HepG2 (cell line): ENCODE data around the gene ANKRD10. TPM values are rescaled to one million over a fixed set of nuclear protein-coding genes. Genes with fewer than 3 reads are reported as not detected.

Source experiments
- DNMT3B ChIP-seq: conservative IDR thresholded peaks from 2 replicates; pipeline ENCODE4 v1.6.1; 2016; ENCODE audit warnings: missing biosample characterization, control low read depth
- ELF1 ChIP-seq: sonication (generic); formaldehyde crosslinking; IDR thresholded peaks from 2 replicates; pipeline ENCODE4 v1.4.0; 2020; ENCODE audit warnings: missing genetic modification reagents
- GABPA ChIP-seq, 2 experiments: IDR thresholded peaks; 2 replicates each; pipeline ENCODE4 v1.6.1; 2011 to 2016; ENCODE audit warnings: low read depth in 2 of 2, low read length in 1 of 2, missing biosample characterization in 1 of 2, missing genetic modification characterization in 1 of 2
- PRMT3 ChIP-seq: sonication (generic); formaldehyde crosslinking; IDR thresholded peaks from 2 replicates; pipeline ENCODE4 v1.8.1; 2022; ENCODE audit warnings: low read depth, mild to moderate bottlenecking, moderate library complexity, missing genetic modification reagents, borderline replicate concordance
- STAT6 ChIP-seq: sonication (generic); formaldehyde crosslinking; IDR thresholded peaks from 2 replicates; pipeline ENCODE4 v1.4.0; 2020; ENCODE audit warnings: missing genetic modification reagents, mild to moderate bottlenecking, borderline replicate concordance
- TARDBP ChIP-seq: sonication (generic); formaldehyde crosslinking; IDR thresholded peaks from 2 replicates; pipeline ENCODE4 v1.8.0; 2022; ENCODE audit warnings: mild to moderate bottlenecking, missing genetic modification reagents
- TEAD2 ChIP-seq: sonication (generic); formaldehyde crosslinking; IDR thresholded peaks from 2 replicates; pipeline ENCODE4 v1.9.0; 2021; ENCODE audit warnings: missing genetic modification reagents
- TRIM22 ChIP-seq: fragments of 450-650 bp; IDR thresholded peaks from 2 replicates; pipeline ENCODE4 v1.6.1; 2017
- ZBTB7B ChIP-seq: sonication (generic); formaldehyde crosslinking; IDR thresholded peaks from 2 replicates; pipeline ENCODE4 v1.4.0; 2020; ENCODE audit warnings: missing genetic modification reagents
- ZFP90 ChIP-seq: sonication (generic); formaldehyde crosslinking; IDR thresholded peaks from 2 replicates; pipeline ENCODE4 v1.8.0; 2022; ENCODE audit warnings: missing genetic modification reagents, mild to moderate bottlenecking, inconsistent platforms, borderline replicate concordance
- ZMYM4 ChIP-seq: sonication (generic); formaldehyde crosslinking; IDR thresholded peaks from 2 replicates; pipeline ENCODE4 v1.8.1; 2023; ENCODE audit warnings: mild to moderate bottlenecking, missing genetic modification reagents
- ZNF318 ChIP-seq: sonication (generic); formaldehyde crosslinking; IDR thresholded peaks from 2 replicates; pipeline ENCODE4 v1.4.0; 2020; ENCODE audit warnings: mild to moderate bottlenecking, missing genetic modification reagents
- ZNF572 ChIP-seq: sonication (generic); formaldehyde crosslinking; IDR thresholded peaks from 2 replicates; pipeline ENCODE4 v1.5.1; 2020; ENCODE audit warnings: mild to moderate bottlenecking, missing genetic modification reagents
- ZNF639 ChIP-seq: conservative IDR thresholded peaks from 2 replicates; pipeline ENCODE4 v1.6.1; 2018; ENCODE audit warnings: missing genetic modification reagents
- ZNF749 ChIP-seq: sonication (generic); formaldehyde crosslinking; IDR thresholded peaks from 2 replicates; pipeline ENCODE4 v1.8.0; 2022; ENCODE audit warnings: mild to moderate bottlenecking, missing genetic modification reagents, moderate library complexity, borderline replicate concordance
- polyA plus RNA-seq, 8 experiments: library from polyadenylated mRNA; depleted of rRNA in 3 of 8; stranded (reverse) in 7 of 8; unstranded in 1 of 8; fragments of >200 nt; fragmentation: Illumina TruSeq in 4 of 8; extraction: Trizol in 4 of 8; gene quantifications; 2 replicates each; pipeline versions ENCODE4 v1.2.1 to v1.2.3, GENCODE V29; 2011 to 2016; ENCODE audit warnings: low read depth in 4 of 8, missing spikeins in 1 of 8, mixed read lengths in 1 of 8; ENCODE audit not compliant: insufficient read depth in 1 of 8
- total RNA-seq, 5 experiments: library from RNA; depleted of rRNA; stranded (reverse); fragments of >200 nt; fragmentation: Illumina TruSeq; extraction: Trizol; gene quantifications; 2 replicates each; pipeline ENCODE4 v1.2.3, GENCODE V29; 2016; ENCODE audit warnings: low read depth in 1 of 5

ANKRD10 gene
- total and polyA plus RNA-seq, 2 of the 13 experiments (the other 11 are each of a cell fraction or from before 2014, with no cell fraction given), result 108 to 115 TPM

GRCh38 chr13:110915057-110915873, at the start of gene ANKRD10 (continued):
- TF ChIP-seq ZBTB7B (CRISPR knock-in tag), result peak; percentile 94
- no peak for TF ChIP-seq DNMT3B (CRISPR knock-in tag)
- no peak for TF ChIP-seq PRMT3 (CRISPR knock-in tag)
- TF ChIP-seq ZNF572 (CRISPR knock-in tag), result no peak
- peak; percentile 57 for TF ChIP-seq ZMYM4 (CRISPR knock-in tag)
- no peak; the same call in 1 of the 2 replicates for TF ChIP-seq ZFP90 (CRISPR knock-in tag)
- TF ChIP-seq STAT6 (CRISPR knock-in tag), result no peak
- TF ChIP-seq TARDBP (CRISPR knock-in tag), result peak; percentile 12; the same call in 1 of the 2 replicates
- TF ChIP-seq TRIM22, result no peak
- TF ChIP-seq TEAD2 (CRISPR knock-in tag), result no peak
- no peak for TF ChIP-seq GABPA (IDR thresholded peaks at IDR 0.05; ENCODE audit: low read depth, low read length)
- TF ChIP-seq GABPA (CRISPR knock-in tag; IDR thresholded peaks at IDR 0.05; ENCODE audit: low read depth), result peak; percentile 26; the same call in 1 of the 2 replicates
- 0 out of 2 replicates have a peak, but pooled peaks have one; percentile 40 for TF ChIP-seq ZNF749 (CRISPR knock-in tag)
- no peak for TF ChIP-seq ZNF639 (CRISPR knock-in tag)
- no peak for TF ChIP-seq ZNF318 (CRISPR knock-in tag)
- no peak; the same call in 1 of the 2 replicates for TF ChIP-seq ELF1
